OCI-LY1 (cell line): Measurements from ENCODE around the gene CNOT6L.

Experiments used
- EZH2 ChIP-seq: fragments of 200-600 bp; sonication (generic), shearing (Covaris generic); IDR thresholded peaks from 2 replicates; pipeline ENCODE4 v1.8.0; 2017; ENCODE audit warnings: borderline replicate concordance, mixed run types, mild to moderate bottlenecking, antibody characterized with exemption, low read length, moderate library complexity, mixed read lengths
- TF ChIP-seq, protein P1 (sequence below): fragments of 200-600 bp; sonication (generic), shearing (Covaris generic); IDR thresholded peaks from 2 replicates; pipeline ENCODE4 v1.5.1; 2017; ENCODE audit warnings: mild to moderate bottlenecking, antibody characterized with exemption, low read length, moderate library complexity, mixed read lengths

- no peak for TF ChIP-seq EZH2
- TF ChIP-seq, protein P1, sequence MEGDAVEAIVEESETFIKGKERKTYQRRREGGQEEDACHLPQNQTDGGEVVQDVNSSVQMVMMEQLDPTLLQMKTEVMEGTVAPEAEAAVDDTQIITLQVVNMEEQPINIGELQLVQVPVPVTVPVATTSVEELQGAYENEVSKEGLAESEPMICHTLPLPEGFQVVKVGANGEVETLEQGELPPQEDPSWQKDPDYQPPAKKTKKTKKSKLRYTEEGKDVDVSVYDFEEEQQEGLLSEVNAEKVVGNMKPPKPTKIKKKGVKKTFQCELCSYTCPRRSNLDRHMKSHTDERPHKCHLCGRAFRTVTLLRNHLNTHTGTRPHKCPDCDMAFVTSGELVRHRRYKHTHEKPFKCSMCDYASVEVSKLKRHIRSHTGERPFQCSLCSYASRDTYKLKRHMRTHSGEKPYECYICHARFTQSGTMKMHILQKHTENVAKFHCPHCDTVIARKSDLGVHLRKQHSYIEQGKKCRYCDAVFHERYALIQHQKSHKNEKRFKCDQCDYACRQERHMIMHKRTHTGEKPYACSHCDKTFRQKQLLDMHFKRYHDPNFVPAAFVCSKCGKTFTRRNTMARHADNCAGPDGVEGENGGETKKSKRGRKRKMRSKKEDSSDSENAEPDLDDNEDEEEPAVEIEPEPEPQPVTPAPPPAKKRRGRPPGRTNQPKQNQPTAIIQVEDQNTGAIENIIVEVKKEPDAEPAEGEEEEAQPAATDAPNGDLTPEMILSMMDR = no peak
Measured at GRCh38 chr4:77773101-77773500, 46.1 kb downstream of the CNOT6L start.
